HCT116 (cell line): Measurements from ENCODE around the gene FAM89B. TPM values are rescaled to one million over a fixed set of nuclear protein-coding genes. Genes with fewer than 3 reads are reported as not detected.

Experiments used
- ATAC-seq: fragments of 200-7000 bp; cut with Tn5 transposase; 2 replicates; pipeline ENCODE4 v1.9.1; 2020; ENCODE audit warnings: mild to moderate bottlenecking, moderate library complexity
- BruUV-seq: library from RNA; stranded (reverse); fragments of 400-500 nt; replicated peaks from 2 replicates; lab custom pipeline; 2021; lab: Mats Ljungman, UMichigan
- CTCF ChIA-PET: fragments of 300-600 bp; sonication (Branson Sonifier 250); formaldehyde crosslinking; loops from one replicate; lab custom pipeline; 2021; ENCODE audit warnings: antibody characterized with exemption; lab: Charles Lee
- POLR2A ChIA-PET: fragments of 300-600, 350-600 bp; sonication (Branson Sonifier 250); formaldehyde crosslinking; loops from one replicate; lab custom pipeline; 2021; ENCODE audit warnings: antibody characterized with exemption; lab: Charles Lee
- RAD21 ChIA-PET, 2 experiments: fragments of 300-600 bp; sonication (Branson Sonifier 250); formaldehyde crosslinking; loops; one replicate each; lab custom pipeline; 2023; ENCODE audit warnings: low total read pairs in 2 of 2; ENCODE audit not compliant: uncharacterized antibody in 2 of 2, unreplicated experiment in 2 of 2, low non-redundant PET in 1 of 2; lab: Charles Lee
- DNase-seq: peaks from one replicate; pipeline ENCODE4 v3.0.0-alpha.2; 2010; ENCODE audit warnings: low read depth, low spot score
- H2AFZ ChIP-seq: fragments of 200-600 bp; shearing (Covaris generic), sonication (generic); 2 replicates; pipeline ENCODE4 v1.6.1; 2017; ENCODE audit warnings: low read depth, mixed run types, mixed read lengths, antibody characterized with exemption, low read length; ENCODE audit not compliant: poor library complexity, severe bottlenecking
- H3K27ac ChIP-seq: 2 replicates; pipeline ENCODE4 v1.5.1; 2012; ENCODE audit warnings: low read depth, low read length
- H3K27me3 ChIP-seq: fragments of 200-600 bp; sonication (generic); 2 replicates; pipeline ENCODE4 v1.6.1; 2016; ENCODE audit warnings: mixed run types, low read length, mixed read lengths; ENCODE audit not compliant: insufficient read depth
- H3K36me3 ChIP-seq, 2 experiments: fragments of 200-500 bp in 1 of 2; fragments of 200-600 bp in 1 of 2; sonication (Bioruptor generic) in 1 of 2; sonication (generic) in 1 of 2; 2 replicates each; pipeline versions ENCODE4 v1.5.1 to v1.6.1; 2014 to 2016; ENCODE audit warnings: low read length in 2 of 2, inconsistent platforms in 1 of 2, mixed read lengths in 1 of 2, mixed run types in 1 of 2; ENCODE audit not compliant: insufficient read depth in 2 of 2, control insufficient read depth in 1 of 2
- H3K4me1 ChIP-seq, 2 experiments: fragments of 200-600 bp in 1 of 2; sonication (generic) in 1 of 2; 2 replicates each; pipeline versions ENCODE4 v1.5.1 to v1.6.1; 2012 to 2017; ENCODE audit warnings: low read length in 2 of 2, inconsistent platforms in 1 of 2, mild to moderate bottlenecking in 1 of 2, mixed read lengths in 1 of 2, mixed run types in 1 of 2, moderate library complexity in 1 of 2; ENCODE audit not compliant: insufficient read depth in 2 of 2, control insufficient read depth in 1 of 2
- H3K4me2 ChIP-seq: fragments of 200-600 bp; sonication (generic); 2 replicates; pipeline ENCODE4 v1.6.1; 2017; ENCODE audit warnings: mixed run types, low read length, mixed read lengths
- H3K4me3 ChIP-seq, 2 experiments: fragments of 200-600 bp in 1 of 2; sonication (generic) in 1 of 2; replicated peaks in 1 of 2; 2 replicates each; pipeline ENCODE4 v1.5.1; 2011 to 2016; ENCODE audit warnings: low read length in 2 of 2, control low read depth in 1 of 2, low read depth in 1 of 2, mild to moderate bottlenecking in 1 of 2, mixed read lengths in 1 of 2, mixed run types in 1 of 2
- H3K79me2 ChIP-seq: fragments of 200-600 bp; sonication (generic); 2 replicates; pipeline ENCODE4 v1.6.1; 2017; ENCODE audit warnings: mild to moderate bottlenecking, mixed run types, low read length, moderate library complexity, mixed read lengths; ENCODE audit not compliant: insufficient read depth
- H3K9ac ChIP-seq: fragments of 200-600 bp; sonication (generic); 2 replicates; pipeline ENCODE4 v1.6.1; 2016; ENCODE audit warnings: low read length, mixed read lengths
- H3K9me2 ChIP-seq: fragments of 200-600 bp; sonication (generic), shearing (Covaris generic); 2 replicates; pipeline ENCODE4 v1.6.1; 2017; ENCODE audit warnings: mixed run types, mild to moderate bottlenecking, moderate library complexity; ENCODE audit not compliant: insufficient read depth
- H3K9me3 ChIP-seq, 2 experiments: fragments of 200-500 bp in 1 of 2; fragments of 200-600 bp in 1 of 2; sonication (Bioruptor generic) in 1 of 2; sonication (generic) in 1 of 2; 2 replicates each; pipeline ENCODE4 v1.6.1; 2014 to 2017; ENCODE audit warnings: low read length in 2 of 2, mixed read lengths in 2 of 2, inconsistent platforms in 1 of 2, low read depth in 1 of 2, mild to moderate bottlenecking in 1 of 2, mixed run types in 1 of 2, moderate library complexity in 1 of 2; ENCODE audit not compliant: control insufficient read depth in 1 of 2, insufficient read depth in 1 of 2
- H4K20me1 ChIP-seq: fragments of 200-600 bp; sonication (generic), shearing (Covaris generic); 2 replicates; pipeline ENCODE4 v1.6.1; 2017; ENCODE audit warnings: mixed run types, mild to moderate bottlenecking, moderate library complexity; ENCODE audit not compliant: insufficient read depth
- POLR2AphosphoS5 ChIP-seq: IDR thresholded peaks from 2 replicates; pipeline ENCODE4 v1.6.1; 2011; ENCODE audit warnings: mild to moderate bottlenecking, low read depth, low read length, moderate library complexity
- TCF7L2 ChIP-seq: IDR thresholded peaks from 2 replicates; pipeline ENCODE4 v1.7.0; 2011; ENCODE audit warnings: borderline replicate concordance, inconsistent platforms; ENCODE audit not compliant: insufficient read depth, insufficient read length; ENCODE audit errors: extremely low read depth
- intact Hi-C: fragments of 100-400 bp; cut with micrococcal nuclease; formaldehyde crosslinking; loops from 2 replicates; pipeline ENCODE4 v1.10.0; 2022
- total RNA-seq: library from RNA; stranded (reverse); gene quantifications from one replicate; pipeline ENCODE4 v1.2.1, GENCODE V29; 2021; ENCODE audit not compliant: unreplicated experiment
- TF ChIP-seq, protein P1 (sequence below): IDR thresholded peaks from 2 replicates; pipeline ENCODE4 v1.6.1; 2011; ENCODE audit warnings: mild to moderate bottlenecking, low read length, moderate library complexity; ENCODE audit not compliant: insufficient replicate concordance; ENCODE audit errors: extremely low read depth

The FAM89B gene
- total RNA-seq, 1 experiment from 2014 or later, result 60.0 TPM

DNA sequence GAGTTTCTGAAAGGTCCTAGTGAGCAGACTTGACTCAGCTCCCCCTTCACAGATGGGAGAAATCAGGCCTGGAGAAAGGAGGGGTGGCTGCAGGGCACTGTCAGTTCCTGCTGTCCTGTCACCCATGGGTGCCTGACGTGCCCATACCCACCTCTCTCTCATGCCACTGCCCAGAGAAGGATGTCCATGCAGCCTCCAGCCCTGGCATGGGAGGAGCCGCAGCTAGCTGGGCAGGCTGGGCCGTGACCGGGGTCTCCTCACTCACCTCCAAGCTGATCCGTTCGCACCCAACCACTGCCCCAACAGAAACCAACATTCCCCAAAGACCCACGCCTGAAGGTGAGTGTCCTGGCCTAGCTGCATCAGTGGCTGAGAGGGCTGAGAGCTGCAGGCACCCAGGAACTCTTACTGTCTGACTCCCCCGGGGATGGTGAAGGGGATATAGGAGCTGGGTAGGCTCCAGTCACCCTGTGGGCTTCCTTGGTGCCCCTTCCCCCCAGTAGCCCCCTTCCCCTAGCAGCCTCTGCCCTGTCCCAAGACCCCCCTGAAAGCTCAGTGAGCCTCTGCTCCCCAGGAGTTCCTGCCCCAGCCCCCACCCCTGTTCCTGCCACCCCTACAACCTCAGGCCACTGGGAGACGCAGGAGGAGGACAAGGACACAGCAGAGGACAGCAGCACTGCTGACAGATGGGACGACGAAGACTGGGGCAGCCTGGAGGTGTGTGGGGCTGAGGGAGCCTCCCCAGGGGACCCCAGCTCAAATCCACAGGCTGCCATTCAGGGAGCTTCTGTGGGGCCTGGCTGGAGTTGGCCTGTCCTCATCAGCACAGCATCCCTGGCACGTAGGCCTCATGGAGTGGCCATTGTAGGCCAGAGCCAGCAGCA is 35.7 kb upstream of the FAM89B start:
- peaks cover 4 to 13% of the 10 kb centered on the region in 2 experiments; a peak in 3 of 4 replicates for H3K36me3 ChIP-seq
- H3K4me2 ChIP-seq, result no peak overlapping the region
- no peaks in the 10 kb centered on the region for H3K9me2 ChIP-seq
- H3K9ac ChIP-seq, result no peak overlapping the region
- peaks cover 24% of the 10 kb centered on the region for H3K79me2 ChIP-seq
- no TSS peak for BruUV-seq
- TF ChIP-seq POLR2AphosphoS5, result 0 out of 2 replicates have a peak, but pooled peaks have one; percentile 45
- TF ChIP-seq, protein P1, sequence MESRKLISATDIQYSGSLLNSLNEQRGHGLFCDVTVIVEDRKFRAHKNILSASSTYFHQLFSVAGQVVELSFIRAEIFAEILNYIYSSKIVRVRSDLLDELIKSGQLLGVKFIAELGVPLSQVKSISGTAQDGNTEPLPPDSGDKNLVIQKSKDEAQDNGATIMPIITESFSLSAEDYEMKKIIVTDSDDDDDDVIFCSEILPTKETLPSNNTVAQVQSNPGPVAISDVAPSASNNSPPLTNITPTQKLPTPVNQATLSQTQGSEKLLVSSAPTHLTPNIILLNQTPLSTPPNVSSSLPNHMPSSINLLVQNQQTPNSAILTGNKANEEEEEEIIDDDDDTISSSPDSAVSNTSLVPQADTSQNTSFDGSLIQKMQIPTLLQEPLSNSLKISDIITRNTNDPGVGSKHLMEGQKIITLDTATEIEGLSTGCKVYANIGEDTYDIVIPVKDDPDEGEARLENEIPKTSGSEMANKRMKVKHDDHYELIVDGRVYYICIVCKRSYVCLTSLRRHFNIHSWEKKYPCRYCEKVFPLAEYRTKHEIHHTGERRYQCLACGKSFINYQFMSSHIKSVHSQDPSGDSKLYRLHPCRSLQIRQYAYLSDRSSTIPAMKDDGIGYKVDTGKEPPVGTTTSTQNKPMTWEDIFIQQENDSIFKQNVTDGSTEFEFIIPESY, result no peak
- TF ChIP-seq, all 23 proteins: peak for 1
- Histone ChIP-seq H3K27me3 (no peaks in the 10 kb centered on the region), H3K27ac (peak overlapping the region; percentile 49; the same call in 1 of the 2 replicates), H4K20me1 (no peaks in the 10 kb centered on the region), H3K9me3 (no peaks in the 10 kb centered on the region), H3K4me1 (peaks cover 13 to 34% of the 10 kb centered on the region in 2 experiments; a peak in 3 of 4 replicates), H2AFZ (no peak overlapping the region), H3K4me3 (no peak overlapping the region)
- DNase-seq (no peak), ATAC-seq (no peak)
- ChIA-PET POLR2A (no interaction called here), RAD21 (interaction anchor here (0.6 to 0.7 kb wide), 2 partner anchors 27 to 36 kb away, joined by 3 read pairs; partner anchors contain the start of gene FAM89B (in 1 of the 2)), CTCF (no interaction called here)
- intact Hi-C loops, result no loop called here

DNA sequence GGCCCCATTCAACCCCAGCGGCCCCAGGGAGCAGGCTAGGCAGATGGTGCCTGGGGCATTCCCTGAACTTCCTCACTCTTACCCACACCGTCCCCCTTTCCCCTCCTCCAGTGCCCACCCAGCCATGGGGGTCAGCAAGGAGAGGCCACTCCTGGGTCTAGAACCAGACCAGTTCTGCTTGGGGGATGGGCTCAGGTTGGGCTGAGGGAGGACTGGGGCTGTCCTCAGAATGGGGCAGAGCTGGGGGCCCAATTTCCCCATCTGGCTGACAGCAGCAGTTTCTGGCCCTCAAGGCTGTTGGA is 35.1 kb upstream of the FAM89B start:
- DNase-seq, result no peak
- H4K20me1 ChIP-seq, result no peaks in the 10 kb centered on the region
- peak overlapping the region; percentile 49; the same call in 1 of the 2 replicates for H3K27ac ChIP-seq
- ChIA-PET RAD21 (interaction anchor here in 1 of 2 experiments (0.6 kb wide), 1 partner anchor 27 kb away, joined by 3 read pairs; no protein-coding TSS in a partner anchor), CTCF (no interaction called here)
- BruUV-seq, result no TSS peak
- H3K4me2 ChIP-seq, result no peak overlapping the region
- no peaks in the 10 kb centered on the region for H3K9me2 ChIP-seq
- ATAC-seq, result no peak
- no peak overlapping the region for H2AFZ ChIP-seq
- peaks cover 24% of the 10 kb centered on the region for H3K79me2 ChIP-seq
- H3K9ac ChIP-seq, result no peak overlapping the region
- peaks cover 13 to 39% of the 10 kb centered on the region in 2 experiments; a peak in 3 of 4 replicates for H3K4me1 ChIP-seq
- intact Hi-C loops, result no loop called here
- H3K27me3 ChIP-seq, result no peaks in the 10 kb centered on the region
- H3K9me3 ChIP-seq, result no peaks in the 10 kb centered on the region
- no peak overlapping the region for H3K4me3 ChIP-seq
- H3K36me3 ChIP-seq, result peaks cover 4 to 10% of the 10 kb centered on the region in 2 experiments; a peak in 3 of 4 replicates
- TF ChIP-seq POLR2AphosphoS5 (peak; percentile 36; the same call in 1 of the 2 replicates), TCF7L2 (no peak)
- TF ChIP-seq, all 23 proteins: peak for 1
- POLR2A ChIA-PET, result no interaction called here
